ENCODE measurements around the gene KIF26B.
"Not testable (repeated sequence)": the region's sequence is repeated elsewhere in the genome, so short reads cannot be mapped to it uniquely, and the experiment has no call there.

DNA sequence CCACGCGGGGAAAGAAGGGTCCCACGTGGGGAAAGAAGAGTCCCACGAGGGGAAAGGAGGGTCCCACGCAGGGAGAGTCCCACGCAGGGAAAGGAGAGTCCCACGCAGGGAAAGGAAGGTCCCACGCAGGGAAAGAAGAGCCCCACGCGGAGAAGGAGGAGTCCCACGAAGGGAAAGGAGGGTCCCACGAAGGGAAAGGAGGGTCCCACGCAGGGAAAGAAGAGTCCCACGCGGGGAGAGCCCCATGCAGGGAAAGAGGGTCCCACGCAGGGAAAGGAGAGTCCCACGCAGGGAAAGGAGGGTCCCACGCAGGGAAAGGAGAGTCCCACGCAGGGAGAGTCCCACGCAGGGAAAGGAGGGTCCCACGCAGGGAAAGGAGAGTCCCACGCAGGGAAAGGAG lies 180.9 kb downstream of the KIF26B start:
- TF ChIP-seq SP1 (CRISPR knock-in tag; conservative IDR thresholded peaks at IDR 0.05); CBFB (CRISPR knock-in tag; IDR thresholded peaks at IDR 0.05; ENCODE audit: low read depth); ZNF232 (CRISPR knock-in tag; IDR thresholded peaks at IDR 0.05): not testable (repeated sequence)
- TF ChIP-seq, protein P1, sequence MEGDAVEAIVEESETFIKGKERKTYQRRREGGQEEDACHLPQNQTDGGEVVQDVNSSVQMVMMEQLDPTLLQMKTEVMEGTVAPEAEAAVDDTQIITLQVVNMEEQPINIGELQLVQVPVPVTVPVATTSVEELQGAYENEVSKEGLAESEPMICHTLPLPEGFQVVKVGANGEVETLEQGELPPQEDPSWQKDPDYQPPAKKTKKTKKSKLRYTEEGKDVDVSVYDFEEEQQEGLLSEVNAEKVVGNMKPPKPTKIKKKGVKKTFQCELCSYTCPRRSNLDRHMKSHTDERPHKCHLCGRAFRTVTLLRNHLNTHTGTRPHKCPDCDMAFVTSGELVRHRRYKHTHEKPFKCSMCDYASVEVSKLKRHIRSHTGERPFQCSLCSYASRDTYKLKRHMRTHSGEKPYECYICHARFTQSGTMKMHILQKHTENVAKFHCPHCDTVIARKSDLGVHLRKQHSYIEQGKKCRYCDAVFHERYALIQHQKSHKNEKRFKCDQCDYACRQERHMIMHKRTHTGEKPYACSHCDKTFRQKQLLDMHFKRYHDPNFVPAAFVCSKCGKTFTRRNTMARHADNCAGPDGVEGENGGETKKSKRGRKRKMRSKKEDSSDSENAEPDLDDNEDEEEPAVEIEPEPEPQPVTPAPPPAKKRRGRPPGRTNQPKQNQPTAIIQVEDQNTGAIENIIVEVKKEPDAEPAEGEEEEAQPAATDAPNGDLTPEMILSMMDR (IDR thresholded peaks at IDR 0.05), result not testable (repeated sequence)
- TF ChIP-seq, protein P2, sequence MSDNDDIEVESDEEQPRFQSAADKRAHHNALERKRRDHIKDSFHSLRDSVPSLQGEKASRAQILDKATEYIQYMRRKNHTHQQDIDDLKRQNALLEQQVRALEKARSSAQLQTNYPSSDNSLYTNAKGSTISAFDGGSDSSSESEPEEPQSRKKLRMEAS (CRISPR knock-in tag; IDR thresholded peaks at IDR 0.05), result not testable (repeated sequence)
- TF ChIP-seq, protein P3, sequence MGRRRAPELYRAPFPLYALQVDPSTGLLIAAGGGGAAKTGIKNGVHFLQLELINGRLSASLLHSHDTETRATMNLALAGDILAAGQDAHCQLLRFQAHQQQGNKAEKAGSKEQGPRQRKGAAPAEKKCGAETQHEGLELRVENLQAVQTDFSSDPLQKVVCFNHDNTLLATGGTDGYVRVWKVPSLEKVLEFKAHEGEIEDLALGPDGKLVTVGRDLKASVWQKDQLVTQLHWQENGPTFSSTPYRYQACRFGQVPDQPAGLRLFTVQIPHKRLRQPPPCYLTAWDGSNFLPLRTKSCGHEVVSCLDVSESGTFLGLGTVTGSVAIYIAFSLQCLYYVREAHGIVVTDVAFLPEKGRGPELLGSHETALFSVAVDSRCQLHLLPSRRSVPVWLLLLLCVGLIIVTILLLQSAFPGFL (CRISPR knock-in tag; IDR thresholded peaks at IDR 0.05; ENCODE audit: borderline replicate concordance), result not testable (repeated sequence)
- TF ChIP-seq, protein P4, sequence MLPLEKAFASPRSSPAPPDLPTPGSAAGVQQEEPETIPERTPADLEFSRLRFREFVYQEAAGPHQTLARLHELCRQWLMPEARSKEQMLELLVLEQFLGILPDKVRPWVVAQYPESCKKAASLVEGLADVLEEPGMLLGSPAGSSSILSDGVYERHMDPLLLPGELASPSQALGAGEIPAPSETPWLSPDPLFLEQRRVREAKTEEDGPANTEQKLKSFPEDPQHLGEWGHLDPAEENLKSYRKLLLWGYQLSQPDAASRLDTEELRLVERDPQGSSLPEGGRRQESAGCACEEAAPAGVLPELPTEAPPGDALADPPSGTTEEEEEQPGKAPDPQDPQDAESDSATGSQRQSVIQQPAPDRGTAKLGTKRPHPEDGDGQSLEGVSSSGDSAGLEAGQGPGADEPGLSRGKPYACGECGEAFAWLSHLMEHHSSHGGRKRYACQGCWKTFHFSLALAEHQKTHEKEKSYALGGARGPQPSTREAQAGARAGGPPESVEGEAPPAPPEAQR (CRISPR knock-in tag; IDR thresholded peaks at IDR 0.05), result not testable (repeated sequence)
- TF ChIP-seq, protein P5, sequence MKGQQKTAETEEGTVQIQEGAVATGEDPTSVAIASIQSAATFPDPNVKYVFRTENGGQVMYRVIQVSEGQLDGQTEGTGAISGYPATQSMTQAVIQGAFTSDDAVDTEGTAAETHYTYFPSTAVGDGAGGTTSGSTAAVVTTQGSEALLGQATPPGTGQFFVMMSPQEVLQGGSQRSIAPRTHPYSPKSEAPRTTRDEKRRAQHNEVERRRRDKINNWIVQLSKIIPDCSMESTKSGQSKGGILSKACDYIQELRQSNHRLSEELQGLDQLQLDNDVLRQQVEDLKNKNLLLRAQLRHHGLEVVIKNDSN (CRISPR knock-in tag; IDR thresholded peaks at IDR 0.05), result not testable (repeated sequence)
